GM10266 (cell line): ENCODE data around the gene ZNF287.

Experiments
- DNase-seq: peaks from one replicate; pipeline ENCODE4 v3.0.0; 2012; ENCODE audit errors: extremely low spot score
- TF ChIP-seq, protein P1 (sequence below): IDR thresholded peaks from 2 replicates; pipeline ENCODE4 v1.5.1; 2012; ENCODE audit warnings: mild to moderate bottlenecking, low read depth; ENCODE audit not compliant: control insufficient read depth, insufficient read depth; ENCODE audit errors: missing control alignments

The ZNF287 gene

DNA sequence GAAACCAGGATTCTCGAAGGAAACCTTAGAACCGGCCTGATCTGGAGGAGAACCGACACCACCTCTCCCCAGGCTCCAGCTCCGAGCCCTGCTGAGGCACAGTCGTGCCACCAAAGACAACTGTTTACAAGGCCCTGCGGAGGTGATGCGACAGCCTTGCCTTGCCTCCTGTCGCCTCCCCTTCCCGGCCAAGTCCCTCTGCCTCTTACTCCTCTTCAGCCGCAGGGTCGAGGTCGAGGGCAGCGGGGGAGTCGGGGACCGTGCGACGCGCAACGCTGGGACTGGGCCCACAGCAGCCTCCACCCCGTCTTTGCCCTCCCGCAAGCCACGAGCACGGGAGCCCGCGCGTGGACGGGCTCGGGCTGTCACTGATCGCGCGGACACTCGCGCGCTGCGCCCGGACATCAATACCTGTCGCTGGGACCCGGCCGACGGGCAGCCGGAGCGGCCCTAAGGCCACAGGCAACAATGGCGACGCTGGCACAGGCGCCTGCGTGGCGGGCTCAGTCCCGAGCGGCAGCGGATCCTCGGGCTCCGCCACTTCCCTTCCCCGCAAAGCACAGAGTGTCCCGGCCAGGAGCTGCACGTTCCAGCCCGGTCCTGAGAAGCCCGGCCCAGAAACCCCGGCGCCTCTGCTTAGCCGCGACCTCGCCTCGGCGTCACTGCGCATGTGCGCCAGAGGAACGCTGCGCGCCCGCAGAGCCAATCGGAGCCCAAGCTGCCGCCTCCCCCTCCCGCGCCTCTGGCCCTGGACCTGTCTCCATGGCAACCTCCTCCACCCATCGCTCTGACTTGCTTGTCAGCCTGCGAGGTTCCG, at the start of gene ZNF287:
TSS of gene ZNF287 (minus strand) at position 664 of the 817 bp plus-strand sequence. CDS start 1,473 bp downstream, outside the sequence.
- peak; percentile 97 for DNase-seq
- TF ChIP-seq, protein P1, sequence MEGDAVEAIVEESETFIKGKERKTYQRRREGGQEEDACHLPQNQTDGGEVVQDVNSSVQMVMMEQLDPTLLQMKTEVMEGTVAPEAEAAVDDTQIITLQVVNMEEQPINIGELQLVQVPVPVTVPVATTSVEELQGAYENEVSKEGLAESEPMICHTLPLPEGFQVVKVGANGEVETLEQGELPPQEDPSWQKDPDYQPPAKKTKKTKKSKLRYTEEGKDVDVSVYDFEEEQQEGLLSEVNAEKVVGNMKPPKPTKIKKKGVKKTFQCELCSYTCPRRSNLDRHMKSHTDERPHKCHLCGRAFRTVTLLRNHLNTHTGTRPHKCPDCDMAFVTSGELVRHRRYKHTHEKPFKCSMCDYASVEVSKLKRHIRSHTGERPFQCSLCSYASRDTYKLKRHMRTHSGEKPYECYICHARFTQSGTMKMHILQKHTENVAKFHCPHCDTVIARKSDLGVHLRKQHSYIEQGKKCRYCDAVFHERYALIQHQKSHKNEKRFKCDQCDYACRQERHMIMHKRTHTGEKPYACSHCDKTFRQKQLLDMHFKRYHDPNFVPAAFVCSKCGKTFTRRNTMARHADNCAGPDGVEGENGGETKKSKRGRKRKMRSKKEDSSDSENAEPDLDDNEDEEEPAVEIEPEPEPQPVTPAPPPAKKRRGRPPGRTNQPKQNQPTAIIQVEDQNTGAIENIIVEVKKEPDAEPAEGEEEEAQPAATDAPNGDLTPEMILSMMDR: no peak

DNA sequence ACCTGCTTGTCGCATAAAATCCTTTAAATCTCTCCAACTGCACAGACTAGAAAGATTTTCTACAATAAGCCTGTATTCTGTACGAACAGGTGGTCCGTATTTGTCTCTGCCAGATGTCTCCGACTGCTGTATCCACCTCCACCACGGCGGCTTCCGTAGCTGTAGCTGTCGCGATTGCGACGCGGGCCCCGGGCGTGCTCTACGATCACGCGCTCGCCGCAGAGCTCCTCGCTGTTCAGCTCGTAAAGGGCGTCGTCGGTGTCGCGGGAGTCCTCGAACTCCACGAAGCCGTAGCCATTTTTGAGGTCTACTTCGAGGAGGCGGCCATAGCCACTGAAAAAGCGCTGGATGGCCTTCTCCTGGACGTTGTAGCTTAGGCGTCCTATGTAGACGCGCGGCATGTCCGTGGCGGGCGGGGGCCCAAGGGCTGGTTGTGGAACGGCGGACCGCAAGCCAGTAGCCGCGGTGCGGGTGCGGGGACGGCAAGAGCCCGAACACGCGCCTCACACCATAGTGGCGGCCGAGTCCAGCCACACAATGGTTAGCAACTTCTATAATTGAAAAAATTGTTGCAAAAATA, 48.6 kb upstream of the ZNF287 start:
- no peak for DNase-seq
- TF ChIP-seq, protein P1: no peak

DNA sequence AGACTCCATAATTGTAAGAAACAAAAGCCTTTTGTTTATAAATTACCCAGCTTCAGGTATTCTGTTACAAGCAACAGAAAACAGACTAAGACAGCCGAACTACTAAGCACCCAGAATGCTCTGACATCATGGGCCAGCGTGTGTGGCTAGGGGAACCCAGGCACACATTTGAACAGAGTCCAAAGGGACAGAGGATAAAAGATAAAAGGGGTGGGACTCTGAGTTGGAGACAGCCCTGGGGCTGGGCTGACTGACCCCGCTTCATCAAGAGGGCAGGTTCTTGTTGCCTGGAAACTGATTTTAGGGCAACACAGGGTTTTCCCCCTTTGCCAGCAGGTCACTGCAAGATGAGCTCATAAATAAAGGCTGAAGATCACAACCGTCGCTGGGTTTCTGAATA, 30.5 kb upstream of the ZNF287 start:
- TF ChIP-seq, protein P1: no peak
- no peak for DNase-seq

DNA sequence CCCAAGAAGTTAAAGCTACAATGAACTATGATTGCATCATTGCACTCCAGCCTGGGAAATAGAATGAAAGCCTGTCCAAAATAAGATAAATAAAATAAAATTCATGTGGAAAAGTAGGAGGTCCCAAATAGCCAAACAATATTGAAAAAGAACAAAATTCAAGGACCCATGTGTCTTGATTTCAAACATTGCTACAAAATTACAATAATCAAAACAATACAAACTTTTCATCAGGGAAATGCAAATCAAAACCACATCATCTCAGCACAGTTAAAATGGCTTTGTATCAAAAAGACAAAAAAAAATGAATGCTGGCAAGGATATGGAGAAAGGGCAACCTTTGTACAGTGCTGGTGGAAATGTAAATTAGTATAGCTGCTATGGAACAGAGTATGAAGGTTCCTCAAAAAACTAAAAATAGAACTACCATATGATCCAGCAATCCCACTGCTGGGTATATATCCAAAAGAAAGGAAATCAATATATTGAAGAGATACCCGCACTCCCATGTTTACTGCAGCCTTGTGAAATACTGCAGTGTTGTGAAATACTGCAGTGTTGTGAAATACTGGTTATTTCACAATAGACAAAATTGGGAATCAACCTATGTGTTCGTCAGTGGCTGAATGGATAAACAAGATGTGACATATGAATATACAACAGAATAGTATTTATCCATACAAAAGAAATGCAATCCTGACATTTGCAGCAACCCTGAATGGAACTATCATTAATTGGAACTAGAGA, 24.5 kb upstream of the ZNF287 start:
- TF ChIP-seq, protein P1: no peak
- no peak for DNase-seq

DNA sequence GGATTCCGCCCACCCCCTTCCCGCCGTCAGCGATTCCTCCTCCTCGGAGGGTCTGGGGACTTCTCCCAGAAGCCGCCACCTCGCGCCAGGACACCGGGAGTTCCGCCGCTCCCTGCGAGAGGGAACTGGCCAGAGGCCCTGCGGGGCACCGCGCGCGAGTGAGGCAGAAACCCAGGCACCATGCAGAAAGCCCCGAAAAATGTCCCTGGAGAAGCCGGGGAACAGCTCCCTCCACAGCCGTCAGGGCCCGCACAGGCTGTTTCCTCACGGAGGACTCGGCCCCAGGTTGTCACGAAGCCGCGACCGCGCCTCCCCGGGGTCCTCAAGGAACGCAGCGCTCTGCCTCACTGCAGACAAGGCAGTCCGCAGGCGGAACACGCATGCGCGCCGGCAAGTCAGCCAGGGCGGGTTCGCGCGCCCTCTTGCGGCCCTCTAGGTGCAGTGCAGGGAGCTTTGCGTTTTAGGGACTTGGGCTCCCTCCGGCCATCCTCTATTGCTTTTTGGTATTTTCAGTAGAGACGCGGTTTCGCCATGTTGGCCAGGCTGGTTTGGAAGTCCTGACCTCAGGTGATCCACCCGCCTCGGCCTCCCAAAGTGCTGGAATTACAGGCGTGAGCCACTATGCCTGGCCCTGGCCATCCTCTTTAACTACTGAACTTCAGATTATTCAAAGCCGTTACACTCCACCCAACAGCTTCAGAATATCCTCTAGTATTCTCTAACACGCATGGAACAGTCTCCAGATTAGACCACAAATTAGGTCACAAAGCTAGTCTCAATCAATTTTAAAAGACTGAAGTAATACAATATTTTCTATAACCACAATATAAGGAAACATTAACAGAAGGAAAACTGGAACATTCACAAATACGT, 20.3 kb upstream of the ZNF287 start:
- peak; percentile 92 for DNase-seq
- TF ChIP-seq, protein P1: peak; percentile 100

DNA sequence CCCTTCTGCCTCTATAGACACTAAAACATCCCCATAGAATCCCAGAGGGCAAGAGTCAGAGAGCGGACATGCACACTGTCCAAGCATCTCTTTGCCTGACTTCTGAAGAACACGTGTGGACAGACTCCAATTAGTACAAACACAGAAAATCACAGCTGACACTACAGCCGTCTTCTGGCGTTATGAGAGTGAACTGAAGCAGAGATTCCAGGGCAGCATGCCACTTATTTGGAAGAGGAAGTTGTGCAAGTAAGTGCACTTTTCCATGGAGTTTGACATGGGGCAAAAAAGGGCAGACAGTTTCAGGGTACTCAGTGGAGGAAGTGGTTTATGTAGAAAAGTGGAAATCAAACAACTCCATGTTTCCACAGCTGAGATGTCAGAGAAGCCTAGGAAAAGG, 16.8 kb upstream of the ZNF287 start:
- TF ChIP-seq, protein P1: no peak
- DNase-seq: no peak
